ENCODE data around the gene CACNA1E.

The CACNA1E gene

DNA sequence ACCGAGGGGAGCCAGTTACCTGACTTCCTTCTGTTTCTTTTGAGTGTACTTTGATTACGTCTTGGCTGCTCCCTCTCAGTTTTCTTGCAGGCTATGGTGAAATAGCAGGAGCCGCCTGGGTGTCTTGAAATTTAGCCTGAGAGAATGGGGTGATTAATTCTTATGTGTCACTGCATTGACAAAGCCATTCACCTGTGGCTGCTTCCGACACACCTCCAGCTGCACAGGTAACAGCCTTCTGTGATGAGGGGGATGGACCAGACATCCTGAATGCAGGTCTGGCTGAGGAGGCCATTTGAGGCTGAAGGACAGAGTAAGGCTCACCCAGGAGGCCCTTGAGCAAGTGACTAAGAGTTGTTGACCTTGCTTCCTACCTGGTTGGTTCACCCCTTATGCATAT, 16.5 kb downstream of the CACNA1E start:
- H3K4me3 ChIP-seq (ENCODE audit: low read length): no peak overlapping the region
- H3K4me2 ChIP-seq (ENCODE audit: low read length): no peak overlapping the region
- DNase-seq: no peak
- H3K27ac ChIP-seq (ENCODE audit: low read depth, low read length): no peak overlapping the region
- H3K9ac ChIP-seq (ENCODE audit: low read length): no peak overlapping the region
- no peak overlapping the region for H4K8ac ChIP-seq (ENCODE audit: low read depth, low read length)
- no peak overlapping the region for H2BK5ac ChIP-seq (ENCODE audit: low read length)
- no peaks in the 10 kb centered on the region for H3K27me3 ChIP-seq (ENCODE audit: insufficient read depth, low read length, poor library complexity)
- H4K5ac ChIP-seq (ENCODE audit: low read length): no peak overlapping the region
- H2BK15ac ChIP-seq (replicated peaks; ENCODE audit: low read depth): no peak overlapping the region
- H2AK5ac ChIP-seq (ENCODE audit: low read length): no peak overlapping the region
- H3K23ac ChIP-seq (ENCODE audit: low read length): no peak overlapping the region
- no peak overlapping the region for H2BK120ac ChIP-seq (ENCODE audit: low read depth, low read length)
- no peak overlapping the region for H3K4ac ChIP-seq (ENCODE audit: low read depth, low read length)
- no peak overlapping the region for H3K18ac ChIP-seq (ENCODE audit: low read length)
- H3K36me3 ChIP-seq (ENCODE audit: control insufficient read depth, insufficient read depth, low read length): no peaks in the 10 kb centered on the region
- no peaks in the 10 kb centered on the region for H3K4me1 ChIP-seq (ENCODE audit: control insufficient read depth, low read depth, low read length)
- no peaks in the 10 kb centered on the region for H3K79me2 ChIP-seq (ENCODE audit: control insufficient read depth, insufficient read depth, low read length)
- WGBS (ENCODE audit: extremely low coverage, insufficient coverage, low lambda C conversion rate): no CpG with 5 or more reads among the region's 4 CpGs
- H3K56ac ChIP-seq (ENCODE audit: low read length): no peak overlapping the region
- H3K79me1 ChIP-seq (ENCODE audit: low read length): no peaks in the 10 kb centered on the region

GRCh38 chr1:181500636-181501035, 17.3 kb downstream of the CACNA1E start:
- no peak overlapping the region for H3K23ac ChIP-seq (ENCODE audit: low read length)
- H2BK5ac ChIP-seq (ENCODE audit: low read length): no peak overlapping the region
- H2BK120ac ChIP-seq (ENCODE audit: low read depth, low read length): no peak overlapping the region
- no peak overlapping the region for H3K27ac ChIP-seq (ENCODE audit: low read depth, low read length)
- WGBS (ENCODE audit: extremely low coverage, insufficient coverage, low lambda C conversion rate): no CpG with 5 or more reads among the region's 2 CpGs
- no peak overlapping the region for H3K18ac ChIP-seq (ENCODE audit: low read length)
- no peaks in the 10 kb centered on the region for H3K36me3 ChIP-seq (ENCODE audit: control insufficient read depth, insufficient read depth, low read length)
- H3K79me1 ChIP-seq (ENCODE audit: low read length): no peaks in the 10 kb centered on the region
- no peak overlapping the region for H3K56ac ChIP-seq (ENCODE audit: low read length)
- H3K79me2 ChIP-seq (ENCODE audit: control insufficient read depth, insufficient read depth, low read length): no peaks in the 10 kb centered on the region
- H3K4me3 ChIP-seq (ENCODE audit: low read length): no peak overlapping the region
- H2AK5ac ChIP-seq (ENCODE audit: low read length): no peak overlapping the region
- H3K4me2 ChIP-seq (ENCODE audit: low read length): no peak overlapping the region
- H3K4ac ChIP-seq (ENCODE audit: low read depth, low read length): no peak overlapping the region
- no peak for DNase-seq
- H4K5ac ChIP-seq (ENCODE audit: low read length): no peak overlapping the region
- no peaks in the 10 kb centered on the region for H3K27me3 ChIP-seq (ENCODE audit: insufficient read depth, low read length, poor library complexity)
- H3K9ac ChIP-seq (ENCODE audit: low read length): no peak overlapping the region
- H4K8ac ChIP-seq (ENCODE audit: low read depth, low read length): no peak overlapping the region
- no peak overlapping the region for H2BK15ac ChIP-seq (replicated peaks; ENCODE audit: low read depth)
- no peaks in the 10 kb centered on the region for H3K4me1 ChIP-seq (ENCODE audit: control insufficient read depth, low read depth, low read length)

GRCh38 chr1:181501612-181502011, 18.3 kb downstream of the CACNA1E start:
- no peak overlapping the region for H2BK120ac ChIP-seq (ENCODE audit: low read depth, low read length)
- H4K5ac ChIP-seq (ENCODE audit: low read length): no peak overlapping the region
- H2BK15ac ChIP-seq (replicated peaks; ENCODE audit: low read depth): no peak overlapping the region
- H3K23ac ChIP-seq (ENCODE audit: low read length): no peak overlapping the region
- no peaks in the 10 kb centered on the region for H3K4me1 ChIP-seq (ENCODE audit: control insufficient read depth, low read depth, low read length)
- H3K79me1 ChIP-seq (ENCODE audit: low read length): no peaks in the 10 kb centered on the region
- no peaks in the 10 kb centered on the region for H3K79me2 ChIP-seq (ENCODE audit: control insufficient read depth, insufficient read depth, low read length)
- no peak overlapping the region for H3K27ac ChIP-seq (ENCODE audit: low read depth, low read length)
- no peak overlapping the region for H3K4ac ChIP-seq (ENCODE audit: low read depth, low read length)
- no peak overlapping the region for H4K8ac ChIP-seq (ENCODE audit: low read depth, low read length)
- H3K36me3 ChIP-seq (ENCODE audit: control insufficient read depth, insufficient read depth, low read length): no peaks in the 10 kb centered on the region
- WGBS (ENCODE audit: extremely low coverage, insufficient coverage, low lambda C conversion rate): no CpG with 5 or more reads among the region's 1 CpG
- no peak overlapping the region for H2BK5ac ChIP-seq (ENCODE audit: low read length)
- no peak for DNase-seq
- H3K9ac ChIP-seq (ENCODE audit: low read length): no peak overlapping the region
- no peak overlapping the region for H2AK5ac ChIP-seq (ENCODE audit: low read length)
- no peak overlapping the region for H3K18ac ChIP-seq (ENCODE audit: low read length)
- H3K4me3 ChIP-seq (ENCODE audit: low read length): no peak overlapping the region
- H3K27me3 ChIP-seq (ENCODE audit: insufficient read depth, low read length, poor library complexity): no peaks in the 10 kb centered on the region
- no peak overlapping the region for H3K4me2 ChIP-seq (ENCODE audit: low read length)
- no peak overlapping the region for H3K56ac ChIP-seq (ENCODE audit: low read length)

DNA sequence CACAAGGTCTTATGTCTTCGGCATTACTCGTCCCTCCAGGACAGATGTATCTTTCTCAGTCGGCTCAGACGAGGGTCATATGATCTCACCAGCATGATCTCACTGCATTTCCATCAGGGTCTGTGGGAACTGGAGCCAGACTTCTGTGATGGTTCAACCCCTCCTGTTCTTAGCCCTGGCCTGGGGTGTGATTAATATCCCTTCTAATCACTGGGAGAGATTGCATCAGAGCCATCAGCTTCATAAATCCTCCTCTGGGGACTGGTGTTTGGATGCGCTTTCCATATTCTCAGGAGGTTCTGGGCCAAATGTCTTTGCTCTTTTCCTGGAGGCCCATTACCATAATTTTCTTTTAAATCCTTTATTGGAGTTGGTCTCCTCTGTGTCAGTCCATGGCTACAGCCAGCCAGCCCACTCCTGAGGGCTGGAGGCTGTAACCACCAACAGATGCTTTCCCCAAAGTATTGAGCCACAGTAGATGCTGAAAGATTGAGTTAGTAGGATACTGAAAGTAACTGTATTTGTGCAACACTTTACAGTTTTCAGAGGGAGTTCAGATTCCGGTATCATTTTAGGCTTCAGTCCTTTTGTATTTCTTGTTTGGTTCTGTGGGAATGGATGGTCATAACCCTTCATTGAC, 20.0 kb downstream of the CACNA1E start:
- Histone ChIP-seq H3K9ac (ENCODE audit: low read length) (no peak overlapping the region), H4K5ac (ENCODE audit: low read length) (no peak overlapping the region), H3K4me1 (ENCODE audit: control insufficient read depth, low read depth, low read length) (no peaks in the 10 kb centered on the region), H3K18ac (ENCODE audit: low read length) (no peak overlapping the region), H2AK5ac (ENCODE audit: low read length) (no peak overlapping the region), H4K8ac (ENCODE audit: low read depth, low read length) (no peak overlapping the region), H2BK120ac (ENCODE audit: low read depth, low read length) (no peak overlapping the region), H3K23ac (ENCODE audit: low read length) (no peak overlapping the region), H2BK15ac (replicated peaks; ENCODE audit: low read depth) (no peak overlapping the region), H3K4me3 (ENCODE audit: low read length) (no peak overlapping the region), H3K79me1 (ENCODE audit: low read length) (no peaks in the 10 kb centered on the region), H2BK5ac (ENCODE audit: low read length) (no peak overlapping the region), H3K27me3 (ENCODE audit: insufficient read depth, low read length, poor library complexity) (no peaks in the 10 kb centered on the region), H3K79me2 (ENCODE audit: control insufficient read depth, insufficient read depth, low read length) (no peaks in the 10 kb centered on the region), H3K36me3 (ENCODE audit: control insufficient read depth, insufficient read depth, low read length) (no peaks in the 10 kb centered on the region), H3K27ac (ENCODE audit: low read depth, low read length) (no peak overlapping the region), H3K4ac (ENCODE audit: low read depth, low read length) (no peak overlapping the region), H3K4me2 (ENCODE audit: low read length) (no peak overlapping the region), H3K56ac (ENCODE audit: low read length) (no peak overlapping the region)
- no peak for DNase-seq
- WGBS (ENCODE audit: extremely low coverage, insufficient coverage, low lambda C conversion rate): no CpG with 5 or more reads among the region's 6 CpGs

DNA sequence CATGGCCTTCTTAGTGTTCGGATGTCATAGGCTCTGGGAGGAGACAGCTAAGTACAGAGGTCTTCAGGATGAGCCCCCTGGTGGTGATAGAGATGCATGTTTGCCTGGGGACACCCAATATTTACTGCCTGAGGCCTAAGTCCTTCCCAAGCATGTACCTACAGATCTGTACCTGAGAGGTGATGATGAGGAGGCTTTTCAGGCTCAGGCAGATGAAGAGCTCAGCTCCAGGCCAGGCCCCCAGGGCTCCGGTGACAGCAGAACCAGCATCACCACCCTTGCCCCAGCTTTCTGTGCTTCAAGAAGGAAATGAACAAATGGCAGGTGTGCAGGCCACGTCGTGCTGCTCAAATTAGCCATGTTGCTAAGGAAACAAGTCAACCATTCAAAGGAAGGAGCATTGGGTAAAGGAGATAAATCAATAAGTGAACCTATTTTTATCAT, 21.1 kb downstream of the CACNA1E start:
- H3K9ac ChIP-seq (ENCODE audit: low read length): no peak overlapping the region
- no peak overlapping the region for H2BK120ac ChIP-seq (ENCODE audit: low read depth, low read length)
- H3K56ac ChIP-seq (ENCODE audit: low read length): no peak overlapping the region
- H4K8ac ChIP-seq (ENCODE audit: low read depth, low read length): no peak overlapping the region
- no peak overlapping the region for H3K18ac ChIP-seq (ENCODE audit: low read length)
- no peak overlapping the region for H2BK5ac ChIP-seq (ENCODE audit: low read length)
- H3K36me3 ChIP-seq (ENCODE audit: control insufficient read depth, insufficient read depth, low read length): no peaks in the 10 kb centered on the region
- no peaks in the 10 kb centered on the region for H3K79me1 ChIP-seq (ENCODE audit: low read length)
- no peak overlapping the region for H2BK15ac ChIP-seq (replicated peaks; ENCODE audit: low read depth)
- H3K4me2 ChIP-seq (ENCODE audit: low read length): no peak overlapping the region
- no peak overlapping the region for H3K23ac ChIP-seq (ENCODE audit: low read length)
- no peak overlapping the region for H3K4ac ChIP-seq (ENCODE audit: low read depth, low read length)
- H4K5ac ChIP-seq (ENCODE audit: low read length): no peak overlapping the region
- H3K4me1 ChIP-seq (ENCODE audit: control insufficient read depth, low read depth, low read length): no peaks in the 10 kb centered on the region
- H3K4me3 ChIP-seq (ENCODE audit: low read length): no peak overlapping the region
- H3K27me3 ChIP-seq (ENCODE audit: insufficient read depth, low read length, poor library complexity): no peaks in the 10 kb centered on the region
- no peak overlapping the region for H3K27ac ChIP-seq (ENCODE audit: low read depth, low read length)
- H3K79me2 ChIP-seq (ENCODE audit: control insufficient read depth, insufficient read depth, low read length): no peaks in the 10 kb centered on the region
- peak; percentile 84 for DNase-seq
- no peak overlapping the region for H2AK5ac ChIP-seq (ENCODE audit: low read length)
- WGBS (ENCODE audit: extremely low coverage, insufficient coverage, low lambda C conversion rate): no CpG with 5 or more reads among the region's 4 CpGs
